Aorta (tissue), 5 donors: ENCODE data around the gene API5. TPM values are rescaled to one million over a fixed set of nuclear protein-coding genes. Genes with fewer than 3 reads are reported as not detected.
A peak's percentile ranks its signal among the peaks of the same experiment; 100 is the strongest.

ENCODE experiments used
- ATAC-seq: fragments of 200-7000 bp; cut with Tn5 transposase; one replicate; pipeline ENCODE4 v1.9.1; 2022; ENCODE audit warnings: moderate library complexity; ENCODE audit not compliant: low FRiP score
- DNase-seq, 2 donors: peaks; one replicate each; pipeline ENCODE4 v3.0.0-alpha.2; 2020
- H3K27ac ChIP-seq, 2 donors: one replicate each; pipeline ENCODE4 v1.5.1; 2013; ENCODE audit warnings: low read length in 2 of 2, mild to moderate bottlenecking in 2 of 2, moderate library complexity in 2 of 2, control low read depth in 1 of 2, inconsistent platforms in 1 of 2, low read depth in 1 of 2
- H3K27me3 ChIP-seq, 2 donors: one replicate each; pipeline ENCODE4 v1.6.1; 2013; ENCODE audit warnings: control low read depth in 1 of 2, low read length in 1 of 2, mild to moderate bottlenecking in 1 of 2, moderate library complexity in 1 of 2; ENCODE audit not compliant: insufficient read depth in 2 of 2, control insufficient read depth in 1 of 2
- H3K36me3 ChIP-seq, 2 donors: one replicate each; pipeline ENCODE4 v1.6.1; 2013; ENCODE audit warnings: control low read depth in 1 of 2, low read length in 1 of 2, mild to moderate bottlenecking in 1 of 2; ENCODE audit not compliant: insufficient read depth in 2 of 2, control insufficient read depth in 1 of 2
- H3K4me1 ChIP-seq, 2 donors: one replicate each; pipeline ENCODE4 v1.6.1; 2013; ENCODE audit warnings: low read length in 2 of 2, control low read depth in 1 of 2, mild to moderate bottlenecking in 1 of 2, moderate library complexity in 1 of 2; ENCODE audit not compliant: insufficient read depth in 2 of 2, control insufficient read depth in 1 of 2
- H3K4me3 ChIP-seq, 2 donors: one replicate each; pipeline ENCODE4 v1.5.1; 2013; ENCODE audit warnings: low read length in 2 of 2, control low read depth in 1 of 2, mild to moderate bottlenecking in 1 of 2
- H3K9me3 ChIP-seq: one replicate; pipeline ENCODE4 v1.6.1; 2013; ENCODE audit warnings: mild to moderate bottlenecking, low read length; ENCODE audit not compliant: control insufficient read depth
- WGBS, 2 donors: extraction: QIAGEN DNeasy Blood & Tissue Kit; methylation state at CpG; one replicate each; pipeline ENCODE4 v1.1.7; 2013; 5-methylcytosine and 5-hydroxymethylcytosine counted together
- intact Hi-C, 2 donors: fragments of 100-400 bp; cut with DNase I; formaldehyde crosslinking; loops; one replicate each; pipeline versions ENCODE4 v1.14.2 to v1.15.0; 2022
- polyA plus RNA-seq, 2 donors: library from polyadenylated mRNA; stranded (reverse); fragments of 200-250 nt; gene quantifications; one replicate each; pipeline ENCODE4 v1.2.3, GENCODE V29; 2013
- total RNA-seq, 2 donors: library from RNA; stranded (reverse); fragmentation: NEBNext Ultra II Directional; extraction: Animal tissue kit (Norgen Biotek cat#: 25700); gene quantifications; one replicate each; pipeline ENCODE4 v1.2.1, GENCODE V29; 2021
- donor health status: healthy with polysubstance abuse.
- donor health status: Bipolar disorder and iron deficiency.
- donor health status: DM: no; HTN: no; CAD: no.
- donor health status: DM: no; HTN: no; CAD: no.
- donor health status: DM: yes; HTN: yes; CAD: no.

Gene API5
- total and polyA plus RNA-seq, 4 donors, result 37.6 to 67.7 (median 51.6) TPM

- intact Hi-C loops, result no loop called here
- ATAC-seq (no peak), DNase-seq (no peak)
- 92 to 95% methylated on average over 2 of the region's 2 CpGs for WGBS, 2 donors
- Histone ChIP-seq H3K27ac (no peak overlapping the region), H3K4me3 (no peak overlapping the region), H3K36me3 (no peaks in the 10 kb centered on the region), H3K9me3 (no peaks in the 10 kb centered on the region), H3K4me1 (no peaks in the 10 kb centered on the region), H3K27me3 (no peaks in the 10 kb centered on the region)
Observed at GRCh38 chr11:43376065-43376464, 64.3 kb downstream of the API5 start.

GRCh38 chr11:43376594-43376993, 64.8 kb downstream of the API5 start:
- H3K9me3 ChIP-seq, result no peaks in the 10 kb centered on the region
- intact Hi-C loops, result no loop called here
- H3K27ac ChIP-seq, result no peak overlapping the region
- H3K36me3 ChIP-seq, result no peaks in the 10 kb centered on the region
- 86 to 88% methylated on average over 2 of the region's 2 CpGs for WGBS, 2 donors
- H3K4me3 ChIP-seq, result no peak overlapping the region
- DNase-seq (no peak), ATAC-seq (no peak)
- H3K4me1 ChIP-seq, result no peaks in the 10 kb centered on the region
- no peaks in the 10 kb centered on the region for H3K27me3 ChIP-seq

DNA sequence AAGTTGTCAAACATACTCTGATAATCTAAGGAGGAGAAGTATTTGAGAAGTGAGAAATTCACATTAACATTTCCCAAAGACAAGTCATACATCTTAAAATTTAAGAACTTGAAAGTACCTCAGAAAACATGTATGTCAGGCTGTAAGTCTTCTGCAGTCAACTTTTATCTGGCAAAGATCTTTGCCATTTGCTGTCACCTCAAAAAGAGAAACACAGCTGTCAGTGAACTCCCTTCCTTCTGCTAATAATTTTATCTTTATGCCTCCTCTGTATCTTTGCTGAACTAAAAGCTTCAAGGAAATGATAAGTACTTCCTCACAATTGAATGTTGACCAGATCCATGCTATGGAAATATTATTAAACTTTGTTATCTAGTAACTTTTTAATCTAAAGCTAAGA, 65.6 kb downstream of the API5 start:
- intact Hi-C loops, result no loop called here

GRCh38 chr11:43378897-43379296, 67.1 kb downstream of the API5 start:
- intact Hi-C loops, result no loop called here
- no peaks in the 10 kb centered on the region for H3K36me3 ChIP-seq
- 89 to 90% methylated on average over 3 of the region's 3 CpGs for WGBS, 2 donors

More for the DNA sequence above, 65.6 kb downstream of the API5 start:
- DNase-seq (no peak), ATAC-seq (no peak)
- Histone ChIP-seq H3K9me3 (no peaks in the 10 kb centered on the region), H3K27me3 (no peaks in the 10 kb centered on the region), H3K27ac (no peak overlapping the region), H3K4me3 (no peak overlapping the region), H3K36me3 (no peaks in the 10 kb centered on the region), H3K4me1 (no peaks in the 10 kb centered on the region)

GRCh38 chr11:43381802-43382201, 70.0 kb downstream of the API5 start:
- Histone ChIP-seq H3K4me1 (no peaks in the 10 kb centered on the region), H3K27ac (no peak overlapping the region), H3K4me3 (no peak overlapping the region), H3K9me3 (no peaks in the 10 kb centered on the region), H3K27me3 (no peaks in the 10 kb centered on the region), H3K36me3 (no peaks in the 10 kb centered on the region)
- intact Hi-C loops, result no loop called here
- WGBS, 2 donors, result 49 to 58% methylated on average over 2 of the region's 2 CpGs
- DNase-seq, result no peak
- ATAC-seq, result no peak

More at GRCh38 chr11:43378897-43379296, 67.1 kb downstream of the API5 start:
- no peak overlapping the region for H3K4me3 ChIP-seq
- no peaks in the 10 kb centered on the region for H3K27me3 ChIP-seq
- no peaks in the 10 kb centered on the region for H3K4me1 ChIP-seq
- no peaks in the 10 kb centered on the region for H3K9me3 ChIP-seq
- DNase-seq (no peak), ATAC-seq (no peak)
- H3K27ac ChIP-seq, result no peak overlapping the region

DNA sequence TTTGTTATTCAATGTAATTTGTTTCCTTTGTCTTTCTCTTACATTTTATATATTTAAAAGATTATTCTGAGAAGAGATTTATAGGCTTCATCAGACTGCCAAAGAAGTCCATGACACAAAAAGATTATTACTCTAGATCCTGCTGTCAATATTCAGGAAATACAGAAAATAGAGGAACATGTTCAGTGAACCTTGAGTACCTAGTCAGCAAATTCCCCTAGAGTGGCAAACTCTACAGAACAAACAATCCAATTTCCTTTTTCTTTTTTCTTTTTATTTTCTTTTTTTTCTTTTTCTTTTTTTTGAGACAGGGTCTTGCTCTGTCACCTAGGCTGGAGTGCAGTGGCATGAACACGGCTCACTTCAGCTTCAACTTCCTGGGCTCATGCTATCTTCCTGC, 70.8 kb downstream of the API5 start:
- Histone ChIP-seq H3K9me3 (no peaks in the 10 kb centered on the region), H3K27ac (no peak overlapping the region), H3K36me3 (no peaks in the 10 kb centered on the region), H3K4me3 (no peak overlapping the region), H3K4me1 (no peaks in the 10 kb centered on the region), H3K27me3 (no peaks in the 10 kb centered on the region)
- intact Hi-C loops, result no loop called here
- ATAC-seq, result no peak
- WGBS, 2 donors, result 94 to 95% methylated on average over 1 of the region's 1 CpG
- no peak for DNase-seq

- Histone ChIP-seq H3K27me3 (no peaks in the 10 kb centered on the region), H3K27ac (no peak overlapping the region), H3K4me1 (no peaks in the 10 kb centered on the region), H3K36me3 (no peaks in the 10 kb centered on the region), H3K4me3 (no peak overlapping the region), H3K9me3 (no peaks in the 10 kb centered on the region)
- intact Hi-C loops, result no loop called here
- no peak for ATAC-seq
- WGBS, 2 donors, result 97 to 98% methylated on average over 5 of the region's 5 CpGs
- DNase-seq, result no peak
Observed at GRCh38 chr11:43384393-43384792, 72.6 kb downstream of the API5 start.

- no peaks in the 10 kb centered on the region for H3K27me3 ChIP-seq
- 94 to 96% methylated on average over 5 of the region's 5 CpGs for WGBS, 2 donors
- peaks cover 5 to 9% of the 10 kb centered on the region in 2 donors for H3K36me3 ChIP-seq
- H3K4me1 ChIP-seq, result no peaks in the 10 kb centered on the region
- H3K9me3 ChIP-seq, result no peaks in the 10 kb centered on the region
- DNase-seq, result no peak
- intact Hi-C loops, result no loop called here
- H3K27ac ChIP-seq, result no peak overlapping the region
- H3K4me3 ChIP-seq, result no peak overlapping the region
- ATAC-seq, result no peak
Observed at GRCh38 chr11:43392713-43393112, 80.9 kb downstream of the API5 start.

DNA sequence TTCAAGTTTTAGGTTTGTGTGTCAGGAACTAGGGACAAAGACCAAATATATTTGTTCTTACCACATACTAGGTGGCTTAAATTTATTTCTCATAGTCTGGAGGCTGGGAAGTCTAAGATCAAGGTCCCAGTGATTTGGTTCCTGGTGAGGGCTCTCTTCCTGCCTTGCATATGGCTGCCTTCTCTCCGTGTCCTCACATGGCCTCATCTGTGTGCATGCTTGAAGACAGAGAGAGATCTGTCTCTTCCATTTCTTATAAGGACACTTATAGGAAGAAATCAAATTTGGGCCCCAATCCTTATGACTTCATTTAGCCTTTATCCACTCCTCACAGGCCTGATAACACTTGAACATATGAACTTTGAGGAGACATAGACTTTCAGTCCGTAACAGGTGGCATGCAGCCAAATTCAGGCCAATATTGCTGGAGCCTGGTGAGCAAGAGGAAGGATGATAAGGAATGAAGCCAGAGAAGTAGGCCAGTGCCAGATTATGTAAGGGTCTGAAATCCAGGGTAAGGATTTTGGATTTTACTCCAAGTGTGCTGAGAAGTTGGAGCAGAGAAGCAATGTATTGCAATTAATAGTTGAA, 82.1 kb downstream of the API5 start:
- intact Hi-C loops, result no loop called here
- H3K27me3 ChIP-seq, result no peaks in the 10 kb centered on the region
- peaks cover 5 to 9% of the 10 kb centered on the region in 2 donors for H3K36me3 ChIP-seq
- 59 to 62% methylated on average over 2 of the region's 2 CpGs for WGBS, 2 donors
- H3K4me3 ChIP-seq, result no peak overlapping the region
- no peaks in the 10 kb centered on the region for H3K9me3 ChIP-seq
- H3K4me1 ChIP-seq, result no peaks in the 10 kb centered on the region
- ATAC-seq (no peak), DNase-seq (peak in 1 of 2 donors; percentile 47)
- H3K27ac ChIP-seq, result no peak overlapping the region
